ENCODE data around the gene FAM229A.

Gene FAM229A

DNA sequence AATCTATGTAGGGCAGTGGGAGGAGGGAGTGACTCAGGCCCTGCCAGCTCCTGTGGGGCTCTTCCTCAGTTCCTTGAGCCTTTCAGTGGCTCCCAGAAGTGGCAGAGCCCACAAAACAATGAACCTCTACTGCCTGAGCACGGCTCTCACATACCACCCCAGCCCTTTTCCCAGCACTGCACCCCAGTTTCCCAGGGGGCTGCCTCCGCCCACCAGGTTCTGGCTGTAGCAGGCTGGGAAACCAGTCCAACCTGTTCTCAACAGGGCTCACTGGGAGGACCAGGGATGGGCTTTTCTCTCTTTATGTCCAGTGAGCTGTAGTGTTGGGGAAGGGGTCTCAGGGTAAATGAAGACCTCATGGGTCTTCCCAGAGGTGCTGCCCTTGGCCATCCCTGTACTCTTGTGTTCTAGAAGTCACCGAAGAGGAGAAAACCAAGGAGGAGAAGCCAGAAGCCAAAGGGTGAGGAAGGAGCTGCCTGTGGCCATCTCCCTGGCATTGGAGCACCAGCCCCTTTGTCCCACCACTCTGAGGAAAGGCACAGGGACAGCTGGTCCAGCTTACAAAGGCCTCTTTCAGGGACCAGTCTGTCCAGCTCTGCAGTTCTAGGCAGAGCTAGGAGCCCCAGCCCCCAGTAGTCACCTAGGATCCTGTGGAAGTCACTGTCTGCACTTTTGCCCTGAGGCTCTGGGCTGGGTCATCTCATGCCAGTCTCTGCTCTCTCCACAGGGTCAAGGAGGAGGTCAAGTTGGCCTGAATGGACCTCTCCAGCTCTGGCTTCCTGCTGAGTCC is 29.8 kb downstream of the FAM229A start:
- no peak for DNase-seq (ENCODE audit: insufficient read length, low spot score)
- no peak for FAIRE-seq

DNA sequence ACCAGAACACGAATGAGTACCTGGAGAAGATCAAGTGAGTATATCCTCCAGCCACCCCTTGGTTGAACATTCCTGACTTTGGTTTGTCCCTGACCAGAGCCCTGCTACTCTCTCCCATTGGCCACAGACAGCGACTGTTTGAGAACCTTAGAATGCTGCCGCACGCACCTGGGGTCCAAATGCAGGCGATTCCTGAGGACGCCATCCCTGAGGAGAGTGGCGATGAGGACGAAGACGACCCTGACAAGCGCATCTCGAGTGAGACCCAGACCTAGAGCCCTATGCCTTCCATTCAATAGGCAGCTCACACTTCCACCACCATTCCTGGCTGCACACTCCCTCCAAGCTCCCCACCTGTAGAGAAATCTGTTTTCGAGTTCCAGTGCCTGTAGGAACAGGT is 30.7 kb downstream of the FAM229A start:
- no peak for DNase-seq (ENCODE audit: insufficient read length, low spot score)
- FAIRE-seq: no peak

DNA sequence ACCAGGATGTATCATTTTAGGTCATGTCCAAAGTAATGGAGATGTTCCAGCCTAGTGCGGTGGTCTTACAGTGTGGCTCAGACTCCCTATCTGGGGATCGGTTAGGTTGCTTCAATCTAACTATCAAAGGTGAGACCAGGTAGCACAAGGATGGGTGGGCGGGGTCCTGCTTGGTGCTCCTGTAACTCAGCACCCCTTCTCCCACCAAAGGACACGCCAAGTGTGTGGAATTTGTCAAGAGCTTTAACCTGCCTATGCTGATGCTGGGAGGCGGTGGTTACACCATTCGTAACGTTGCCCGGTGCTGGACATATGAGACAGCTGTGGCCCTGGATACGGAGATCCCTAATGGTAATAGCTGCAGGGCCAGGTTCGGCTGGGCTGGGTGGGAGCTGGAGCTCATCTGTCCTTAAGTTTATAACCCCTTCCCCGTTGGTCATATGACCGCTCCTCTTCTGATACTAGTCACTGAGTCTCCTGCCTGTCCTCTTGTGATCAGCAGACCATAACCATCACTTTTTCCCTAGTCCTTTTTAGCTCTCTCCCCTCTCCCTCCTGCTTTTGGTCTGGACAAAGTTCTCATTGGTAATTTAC is 31.6 kb downstream of the FAM229A start:
- DNase-seq (ENCODE audit: insufficient read length, low spot score): no peak
- FAIRE-seq: no peak

DNA sequence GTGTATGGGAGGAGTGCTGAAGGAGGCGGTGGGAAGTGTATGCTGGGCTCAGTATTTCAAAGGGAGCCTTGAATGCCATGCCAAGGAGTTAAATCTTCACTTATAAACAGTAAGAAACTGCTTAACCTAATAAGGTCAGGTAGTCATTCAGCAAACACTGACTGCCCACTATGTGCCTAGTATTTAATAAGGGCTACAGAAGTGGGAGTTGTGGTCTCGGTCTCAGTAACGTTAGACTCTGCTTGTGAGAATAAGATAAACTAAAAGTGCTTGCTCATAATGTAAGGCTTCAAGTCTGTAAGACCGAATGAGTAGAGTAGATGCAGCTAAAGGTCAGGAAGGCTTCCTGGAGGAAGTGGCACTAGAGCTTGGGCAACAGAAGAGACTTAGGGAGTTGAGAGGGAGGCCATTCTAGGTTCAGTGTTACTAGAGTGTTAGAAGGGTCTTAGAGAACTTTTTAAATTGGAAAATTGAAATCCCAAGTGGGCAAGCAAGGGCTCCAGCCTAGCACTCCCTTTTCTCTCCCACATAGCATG is 32.3 kb downstream of the FAM229A start:
- FAIRE-seq (no peak), DNase-seq (ENCODE audit: insufficient read length, low spot score) (no peak)

DNA sequence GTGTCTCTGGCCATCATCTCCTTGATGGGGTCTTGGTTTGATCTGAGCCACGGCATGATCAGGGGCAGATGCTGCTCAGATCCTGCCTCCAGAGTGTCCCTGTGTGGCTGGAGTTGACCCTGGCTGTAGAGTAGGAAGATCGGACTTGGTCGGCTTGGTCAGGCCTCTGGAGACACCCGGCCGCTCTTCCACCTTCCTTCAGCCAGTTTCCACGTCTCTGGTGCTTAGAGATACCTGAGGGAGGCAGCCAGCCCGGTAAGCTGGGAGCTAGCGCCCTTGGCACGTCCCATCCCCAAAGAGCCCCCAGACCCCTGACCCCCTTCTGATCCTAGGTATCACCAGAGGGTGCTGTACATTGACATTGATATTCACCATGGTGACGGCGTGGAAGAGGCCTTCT is 35.1 kb downstream of the FAM229A start:
- DNase-seq (ENCODE audit: insufficient read length, low spot score) (no peak), FAIRE-seq (no peak)

DNA sequence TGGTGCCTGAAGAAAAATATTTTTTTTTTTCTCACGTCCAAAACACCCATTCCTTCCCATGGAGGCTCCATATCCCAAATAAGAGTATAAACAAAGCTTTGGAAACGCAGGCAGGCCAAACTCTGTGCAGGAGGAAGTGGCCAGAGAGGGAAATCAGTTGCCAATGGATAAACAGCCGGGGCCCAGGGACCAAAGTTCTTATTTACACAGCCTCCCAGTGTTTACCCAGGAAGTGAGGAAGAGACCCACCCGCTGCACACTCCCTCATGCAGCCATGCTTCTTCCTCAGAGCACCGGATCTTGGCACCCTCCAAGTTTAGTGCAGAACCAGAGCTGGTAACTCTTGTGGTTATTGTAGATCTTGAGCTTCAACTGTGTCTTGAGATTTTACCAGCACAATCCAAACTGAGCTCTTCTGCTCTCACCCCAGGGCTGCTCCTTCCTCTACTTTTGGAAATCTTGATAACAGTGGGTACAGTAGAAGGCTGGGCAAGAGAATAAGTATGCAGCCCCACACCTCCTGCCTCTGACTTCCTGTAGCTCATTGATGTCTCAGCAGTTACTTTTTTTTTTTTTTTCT is 40.5 kb downstream of the FAM229A start:
- FAIRE-seq (no peak), DNase-seq (ENCODE audit: insufficient read length, low spot score) (no peak)

DNA sequence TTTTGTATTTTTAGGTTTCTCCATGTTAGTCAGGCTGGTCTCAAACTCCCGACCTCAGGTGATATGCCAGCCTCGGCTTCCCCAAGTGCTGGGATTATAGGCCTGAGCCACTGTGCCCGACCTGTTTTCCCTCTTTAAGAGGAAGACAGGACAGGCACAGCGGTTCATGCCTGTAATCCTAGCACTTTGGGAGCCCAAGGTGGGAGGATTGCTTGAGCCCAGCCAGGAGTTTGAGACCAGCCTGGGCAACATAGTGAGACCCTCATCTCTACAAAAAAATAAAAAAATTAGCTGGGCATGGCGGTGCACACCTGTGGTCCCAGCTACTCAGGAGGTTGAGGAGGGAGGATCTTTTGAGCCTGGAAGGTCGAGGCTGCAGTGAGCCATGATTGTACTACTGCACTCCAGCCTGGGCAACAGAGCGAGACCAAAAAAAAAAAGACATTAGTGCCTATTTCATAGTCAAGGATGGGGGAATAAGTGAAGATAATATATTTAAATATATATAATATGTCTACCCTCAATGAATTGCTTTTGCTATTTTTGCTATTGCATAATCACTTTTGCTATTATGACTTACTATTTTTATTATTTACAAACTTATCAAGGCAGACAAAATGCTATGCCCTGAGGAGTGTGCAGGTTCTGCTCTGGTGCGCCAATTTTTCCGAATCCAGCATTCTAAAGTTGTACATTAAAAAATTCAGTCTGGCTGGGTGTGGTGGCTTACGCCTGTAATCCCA is 44.0 kb downstream of the FAM229A start:
- FAIRE-seq (no peak), DNase-seq (ENCODE audit: insufficient read length, low spot score) (no peak)

DNA sequence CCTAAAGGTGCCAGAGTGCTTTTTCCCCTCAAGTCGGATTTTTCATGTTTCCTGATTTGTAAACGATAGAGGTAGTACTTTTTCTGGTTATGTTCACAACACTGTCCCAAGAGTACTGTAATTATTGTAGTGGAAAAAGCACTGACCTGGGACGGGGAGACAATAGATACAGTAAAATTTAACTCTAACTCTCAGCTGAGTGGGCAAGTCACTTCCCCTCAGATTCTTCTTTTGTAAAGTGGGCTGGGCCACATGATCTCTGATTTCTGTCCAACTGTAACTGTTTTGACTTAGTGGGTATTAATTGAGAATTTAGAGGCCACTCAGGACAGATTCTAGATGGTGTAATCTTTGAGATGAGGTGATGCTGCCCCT is 45.4 kb downstream of the FAM229A start:
- FAIRE-seq (no peak), DNase-seq (ENCODE audit: insufficient read length, low spot score) (no peak)

DNA sequence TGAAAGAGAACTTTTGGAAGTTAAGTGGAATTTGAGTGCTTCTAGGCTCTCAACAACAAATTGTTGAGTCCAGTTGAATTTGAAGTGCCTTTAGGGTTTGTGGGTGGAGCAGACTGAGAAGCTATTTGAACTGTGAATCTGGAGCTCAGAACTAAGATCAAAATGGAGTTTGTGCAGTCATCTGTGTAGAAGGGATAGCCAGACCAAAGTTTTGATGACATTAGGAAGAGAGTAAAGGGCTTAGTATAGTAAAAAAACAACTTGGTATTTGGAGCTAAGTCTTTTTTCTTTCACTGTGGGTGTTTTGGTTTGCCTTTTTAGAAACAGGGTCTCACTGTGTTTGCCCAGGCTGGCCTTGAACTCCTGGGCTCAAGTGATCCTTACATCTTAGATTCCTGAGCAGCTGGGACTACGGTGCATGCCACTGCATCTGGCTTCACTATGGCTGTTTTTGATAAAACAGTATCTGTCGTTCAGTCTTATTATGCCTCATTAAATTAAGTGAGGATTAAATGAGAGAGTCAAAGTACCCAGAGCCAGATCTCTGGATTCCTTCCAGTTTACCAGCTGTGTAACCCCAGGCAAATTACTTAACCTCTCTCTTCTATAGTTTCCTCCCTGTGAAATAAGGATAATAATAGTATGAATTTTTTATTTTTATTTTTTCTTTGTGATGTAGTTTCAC is 50.4 kb downstream of the FAM229A start:
- FAIRE-seq (no peak), DNase-seq (ENCODE audit: insufficient read length, low spot score) (no peak)

Data from HTR-8/SVneo (cell line).